Endothelial cell of hepatic sinusoid (primary cell): ENCODE results near the gene SOCS2.

ENCODE experiments used
- in situ Hi-C: cut with HindIII; loops from 2 replicates; pipeline ENCODE4 v1.10.0; 2017; ENCODE audit warnings: low sequenced_read_pairs

SOCS2 gene

GRCh38 chr12:93565760-93566159, 6.7 kb upstream of the SOCS2 start:
- in situ Hi-C loops: no loop called here

- in situ Hi-C loops: no loop called here
Measured at GRCh38 chr12:93567174-93567573, 5.3 kb upstream of the SOCS2 start.

- in situ Hi-C loops: no loop called here
Measured at GRCh38 chr12:93568091-93568490, 4.4 kb upstream of the SOCS2 start.

GRCh38 chr12:93569301-93569655, 3.2 kb upstream of the SOCS2 start:
- in situ Hi-C loops: no loop called here

GRCh38 chr12:93569656-93570551, 2.6 kb upstream of the SOCS2 start:
- in situ Hi-C loops: loop anchor here (5.0 kb wide), 1 partner anchor 58 kb away; no protein-coding TSS in a partner anchor

- in situ Hi-C loops: loop anchor here (5.0 kb wide), 1 partner anchor 58 kb away; no protein-coding TSS in a partner anchor
Measured at GRCh38 chr12:93570552-93571364, 1.7 kb upstream of the SOCS2 start.

- in situ Hi-C loops: loop anchor here (5.0 kb wide), 1 partner anchor 59 kb away; no protein-coding TSS in a partner anchor
Measured at GRCh38 chr12:93571365-93571924, 1.0 kb upstream of the SOCS2 start.

- in situ Hi-C loops: loop anchor here (5.0 kb wide), 1 partner anchor 61 kb away; no protein-coding TSS in a partner anchor
Measured at GRCh38 chr12:93572712-93573551, 457 bp downstream of the SOCS2 start.

GRCh38 chr12:93573552-93574223, 1.2 kb downstream of the SOCS2 start:
- in situ Hi-C loops: loop anchor here (5.0 kb wide), 1 partner anchor 61 kb away; no protein-coding TSS in a partner anchor

- in situ Hi-C loops: no loop called here
Measured at GRCh38 chr12:93577222-93577621, 4.7 kb downstream of the SOCS2 start.

- in situ Hi-C loops: no loop called here
Measured at GRCh38 chr12:93578221-93578620, 5.7 kb downstream of the SOCS2 start.

- in situ Hi-C loops: no loop called here
Measured at GRCh38 chr12:93580682-93581081, 8.2 kb downstream of the SOCS2 start.

GRCh38 chr12:93581370-93581769, 8.9 kb downstream of the SOCS2 start:
- in situ Hi-C loops: no loop called here

GRCh38 chr12:93582351-93582750, 9.9 kb downstream of the SOCS2 start:
- in situ Hi-C loops: no loop called here

- in situ Hi-C loops: no loop called here
Measured at GRCh38 chr12:93583627-93584392, 11.3 kb downstream of the SOCS2 start.

GRCh38 chr12:93585247-93585646, 12.8 kb downstream of the SOCS2 start:
- in situ Hi-C loops: no loop called here

GRCh38 chr12:93587611-93588010, 15.1 kb downstream of the SOCS2 start:
- in situ Hi-C loops: no loop called here

GRCh38 chr12:93589081-93589480, 16.6 kb downstream of the SOCS2 start:
- in situ Hi-C loops: no loop called here
